ENCODE results near the gene COL6A1.
A peak's percentile ranks its signal among the peaks of the same experiment; 100 is the strongest.

The COL6A1 gene, protein sequence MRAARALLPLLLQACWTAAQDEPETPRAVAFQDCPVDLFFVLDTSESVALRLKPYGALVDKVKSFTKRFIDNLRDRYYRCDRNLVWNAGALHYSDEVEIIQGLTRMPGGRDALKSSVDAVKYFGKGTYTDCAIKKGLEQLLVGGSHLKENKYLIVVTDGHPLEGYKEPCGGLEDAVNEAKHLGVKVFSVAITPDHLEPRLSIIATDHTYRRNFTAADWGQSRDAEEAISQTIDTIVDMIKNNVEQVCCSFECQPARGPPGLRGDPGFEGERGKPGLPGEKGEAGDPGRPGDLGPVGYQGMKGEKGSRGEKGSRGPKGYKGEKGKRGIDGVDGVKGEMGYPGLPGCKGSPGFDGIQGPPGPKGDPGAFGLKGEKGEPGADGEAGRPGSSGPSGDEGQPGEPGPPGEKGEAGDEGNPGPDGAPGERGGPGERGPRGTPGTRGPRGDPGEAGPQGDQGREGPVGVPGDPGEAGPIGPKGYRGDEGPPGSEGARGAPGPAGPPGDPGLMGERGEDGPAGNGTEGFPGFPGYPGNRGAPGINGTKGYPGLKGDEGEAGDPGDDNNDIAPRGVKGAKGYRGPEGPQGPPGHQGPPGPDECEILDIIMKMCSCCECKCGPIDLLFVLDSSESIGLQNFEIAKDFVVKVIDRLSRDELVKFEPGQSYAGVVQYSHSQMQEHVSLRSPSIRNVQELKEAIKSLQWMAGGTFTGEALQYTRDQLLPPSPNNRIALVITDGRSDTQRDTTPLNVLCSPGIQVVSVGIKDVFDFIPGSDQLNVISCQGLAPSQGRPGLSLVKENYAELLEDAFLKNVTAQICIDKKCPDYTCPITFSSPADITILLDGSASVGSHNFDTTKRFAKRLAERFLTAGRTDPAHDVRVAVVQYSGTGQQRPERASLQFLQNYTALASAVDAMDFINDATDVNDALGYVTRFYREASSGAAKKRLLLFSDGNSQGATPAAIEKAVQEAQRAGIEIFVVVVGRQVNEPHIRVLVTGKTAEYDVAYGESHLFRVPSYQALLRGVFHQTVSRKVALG

GRCh38 chr21:45981151-45982091, at the start of gene COL6A1:
Gene COL6A1, plus strand, starts transcription at chr21:45981770. Its CDS starts 81 bp downstream, at chr21:45981851.
- DNase-seq (ENCODE audit: low spot score): peak; percentile 80

DNA sequence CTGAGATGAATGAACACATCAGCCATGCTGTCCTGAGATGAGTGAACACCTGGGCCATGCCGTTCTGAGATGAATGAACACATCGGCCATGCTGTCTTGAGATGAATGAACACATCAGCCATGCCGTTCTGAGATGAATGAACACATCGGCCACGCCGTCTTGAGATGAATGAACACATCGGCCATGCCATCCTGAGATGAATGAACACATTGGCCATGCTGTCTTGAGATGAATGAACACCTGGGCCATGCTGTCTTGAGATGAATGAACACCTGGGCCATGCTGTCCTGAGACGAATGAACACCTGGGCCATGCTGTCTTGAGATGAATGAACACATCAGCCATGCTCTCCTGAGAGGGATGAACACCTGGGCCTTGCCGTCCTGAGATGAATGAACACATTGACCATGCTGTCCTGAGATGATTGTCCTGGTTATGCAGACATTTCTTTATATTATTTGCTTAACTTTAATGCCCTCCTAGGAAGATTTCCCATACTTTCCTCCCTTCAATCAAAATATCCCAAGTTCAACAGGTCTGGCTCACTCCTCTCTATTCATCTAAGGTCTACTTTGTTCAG, 48.6 kb upstream of the COL6A1 start:
- no peak for DNase-seq (ENCODE audit: low spot score)

GRCh38 chr21:45934085-45934484, 47.5 kb upstream of the COL6A1 start:
- DNase-seq (ENCODE audit: low spot score): no peak

GRCh38 chr21:45934554-45934953, 47.0 kb upstream of the COL6A1 start:
- no peak for DNase-seq (ENCODE audit: low spot score)

GRCh38 chr21:45935628-45936027, 45.9 kb upstream of the COL6A1 start:
- no peak for DNase-seq (ENCODE audit: low spot score)

DNA sequence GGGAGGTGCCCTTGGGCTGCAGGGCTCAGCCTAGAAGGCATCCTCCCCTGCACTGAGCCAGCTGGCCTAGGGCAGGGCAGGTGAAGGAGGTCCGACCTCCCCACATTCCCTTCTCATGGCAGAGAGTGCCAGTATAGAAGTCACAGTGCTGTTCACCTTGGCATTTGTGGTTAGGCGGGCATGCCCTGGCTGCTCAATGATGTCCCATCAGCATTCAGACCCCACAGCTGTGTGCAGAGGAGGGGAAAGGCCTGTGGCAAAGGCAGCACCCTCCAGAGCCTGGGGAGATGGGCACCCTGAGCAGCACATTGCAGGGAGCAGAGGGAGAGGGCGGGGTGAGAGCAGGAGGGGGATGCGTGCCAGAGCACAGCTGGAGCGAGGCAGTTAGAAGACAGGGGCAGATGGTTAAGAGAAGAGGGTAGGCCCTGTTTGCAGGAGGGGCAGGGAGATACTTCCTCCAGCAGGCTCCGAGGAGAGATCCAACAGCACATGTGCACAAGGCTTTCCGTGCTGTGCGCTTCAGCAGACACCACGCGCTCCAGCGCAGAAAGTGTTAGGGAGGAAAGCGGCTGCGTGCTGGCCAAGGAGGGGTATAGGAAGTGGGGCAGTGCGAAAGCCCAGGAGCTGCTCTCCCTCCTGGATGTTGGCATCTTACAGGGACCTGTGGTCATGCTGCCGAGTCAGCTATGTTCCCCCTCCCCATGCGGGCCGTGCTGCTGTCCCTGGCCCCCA, 43.7 kb upstream of the COL6A1 start:
- DNase-seq (ENCODE audit: low spot score): no peak

- no peak for DNase-seq (ENCODE audit: low spot score)
Observed at GRCh38 chr21:45938453-45938755, 43.2 kb upstream of the COL6A1 start.

- DNase-seq (ENCODE audit: low spot score): no peak
Observed at GRCh38 chr21:45938811-45939520, 42.6 kb upstream of the COL6A1 start.

- DNase-seq (ENCODE audit: low spot score): no peak
Observed at GRCh38 chr21:45939521-45940045, 42.0 kb upstream of the COL6A1 start.

- DNase-seq (ENCODE audit: low spot score): no peak
Observed at GRCh38 chr21:45940091-45940490, 41.5 kb upstream of the COL6A1 start.

DNA sequence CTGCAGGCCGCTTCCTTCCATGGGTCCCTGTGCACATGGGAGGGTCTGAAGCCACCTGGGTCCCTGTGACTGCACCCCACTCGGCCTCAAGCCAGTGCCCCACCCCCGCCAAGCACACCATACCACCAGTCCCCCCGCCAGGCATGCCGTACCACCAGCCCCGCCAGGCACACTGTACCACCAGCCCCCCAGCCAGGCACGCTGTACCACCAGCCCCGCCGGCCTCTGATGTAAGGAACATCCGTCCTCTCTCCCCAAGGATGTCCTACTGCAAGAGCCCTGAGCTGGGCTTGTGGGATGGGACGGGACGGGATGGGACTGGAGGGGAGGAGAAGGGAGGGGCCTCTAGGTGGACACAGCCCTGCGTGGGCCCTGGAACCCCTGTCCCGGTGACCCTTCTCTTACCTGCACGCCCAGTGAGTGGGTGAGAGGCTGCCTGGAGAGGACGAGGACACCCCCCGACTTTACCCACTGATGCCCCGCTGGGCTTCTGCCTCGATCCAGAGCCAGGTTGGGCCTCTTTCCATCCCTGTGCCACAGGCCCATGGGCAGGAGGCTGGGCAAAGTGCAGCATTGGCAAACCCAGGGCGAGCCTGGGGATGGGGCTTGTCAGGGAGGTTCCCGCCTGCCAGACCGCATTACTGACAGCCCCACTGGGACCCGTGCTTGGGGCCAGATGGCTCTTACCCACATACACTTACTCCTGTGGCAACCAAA, 40.8 kb upstream of the COL6A1 start:
- no peak for DNase-seq (ENCODE audit: low spot score)

DNA sequence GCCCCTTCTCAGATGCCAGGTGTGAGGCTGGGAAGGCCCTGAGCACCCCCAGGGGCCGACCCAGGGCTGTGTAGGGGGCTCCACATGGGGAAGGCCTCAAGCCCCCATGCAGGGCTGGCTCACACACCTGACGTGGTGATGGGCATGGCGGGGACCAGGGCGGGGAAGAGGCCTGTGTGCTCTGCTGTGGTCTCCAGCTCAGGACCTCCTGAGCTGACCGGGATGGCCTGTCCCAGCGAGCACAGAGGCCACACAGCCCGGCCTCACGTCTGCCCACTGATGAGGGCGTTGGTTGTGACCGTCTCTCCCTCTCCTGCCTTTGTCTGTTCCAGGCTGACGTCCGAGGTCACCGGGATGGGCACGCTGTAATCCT, 40.2 kb upstream of the COL6A1 start:
- DNase-seq (ENCODE audit: low spot score): no peak

DNA sequence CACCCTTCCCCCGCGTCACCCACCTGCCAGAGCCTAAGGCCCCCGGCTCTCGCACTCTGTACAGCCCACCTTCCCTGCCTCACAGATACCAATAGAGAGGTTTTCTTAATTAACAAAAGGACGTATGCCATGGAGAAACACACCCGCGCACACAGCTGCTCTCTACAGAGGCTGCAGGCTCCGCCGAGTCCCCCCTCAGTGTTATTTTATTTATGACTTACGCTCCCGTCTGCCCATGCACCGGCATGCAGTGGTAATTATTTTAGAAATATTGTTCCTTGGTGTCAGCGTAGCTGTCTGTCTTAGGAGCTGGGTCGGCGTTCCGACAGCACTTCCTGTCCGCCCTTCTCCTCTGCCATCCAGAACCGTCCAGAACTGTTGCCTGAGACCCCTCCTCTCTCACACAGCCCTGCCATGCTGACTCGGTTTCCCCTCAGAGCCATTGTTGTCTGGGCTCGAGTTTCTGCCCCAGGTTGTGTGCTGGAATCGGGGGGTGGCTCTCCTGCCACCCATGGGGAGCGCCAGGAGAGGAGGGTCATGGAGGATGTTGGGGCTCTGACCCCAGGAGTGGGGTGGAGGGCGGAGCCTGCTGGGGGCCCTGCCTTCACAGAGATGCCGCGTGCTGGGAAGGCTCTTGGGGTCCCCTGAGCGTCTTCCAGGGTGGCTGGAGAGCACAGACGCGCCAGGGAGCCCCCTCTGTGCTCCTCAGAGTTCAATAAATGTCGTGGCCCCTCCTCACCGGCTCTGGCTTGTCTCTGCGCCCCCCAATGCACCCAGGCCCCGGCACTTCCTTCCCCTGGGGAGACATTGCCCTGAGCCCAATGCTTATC, 39.6 kb upstream of the COL6A1 start:
- DNase-seq (ENCODE audit: low spot score): no peak

GRCh38 chr21:45942755-45943629, 38.6 kb upstream of the COL6A1 start:
- no peak for DNase-seq (ENCODE audit: low spot score)

GRCh38 chr21:45943630-45944540, 37.7 kb upstream of the COL6A1 start:
- no peak for DNase-seq (ENCODE audit: low spot score)

GRCh38 chr21:45944601-45945000, 37.0 kb upstream of the COL6A1 start:
- DNase-seq (ENCODE audit: low spot score): no peak

Data from kidney capillary endothelial cell (primary cell).